Liver (tissue), 3 donors: ENCODE measurements around the gene TAGLN2.

Source experiments
- EGR1 ChIP-seq, 2 donors: IDR thresholded peaks; 2 replicates each; pipeline ENCODE4 v1.6.1; 2016 to 2018; ENCODE audit warnings: antibody characterized with exemption in 2 of 2, low read depth in 2 of 2
- GABPA ChIP-seq, 2 donors: IDR thresholded peaks in 1 of 2; conservative IDR thresholded peaks in 1 of 2; 2 replicates each; pipeline ENCODE4 v1.6.1; 2016; ENCODE audit warnings: antibody characterized with exemption in 2 of 2, mild to moderate bottlenecking in 1 of 2, moderate library complexity in 1 of 2
- HNF4G ChIP-seq: IDR thresholded peaks from 2 replicates; pipeline ENCODE4 v1.6.1; 2016; ENCODE audit warnings: antibody characterized with exemption
- JUND ChIP-seq, 2 donors: IDR thresholded peaks; 2 replicates each; pipeline ENCODE4 v1.6.1; 2016; ENCODE audit warnings: antibody characterized with exemption in 2 of 2
- RAD21 ChIP-seq, 2 donors: IDR thresholded peaks; 2 replicates each; pipeline ENCODE4 v1.6.1; 2016; ENCODE audit warnings: antibody characterized with exemption in 2 of 2, mild to moderate bottlenecking in 2 of 2
- TAF1 ChIP-seq: conservative IDR thresholded peaks from 2 replicates; pipeline ENCODE4 v1.6.1; 2016; ENCODE audit warnings: antibody characterized with exemption, mild to moderate bottlenecking
- YY1 ChIP-seq: IDR thresholded peaks from 2 replicates; pipeline ENCODE4 v1.6.1; 2016; ENCODE audit warnings: antibody characterized with exemption, mild to moderate bottlenecking
- TF ChIP-seq, protein P1 (sequence below): IDR thresholded peaks from 2 replicates; pipeline ENCODE4 v1.6.1; 2016; ENCODE audit warnings: antibody characterized with exemption, mild to moderate bottlenecking
- TF ChIP-seq, protein P2 (sequence below): fragments of 150-350 bp; IDR thresholded peaks from 2 replicates; pipeline ENCODE4 v1.5.1; 2017; ENCODE audit warnings: improper control_type of control experiment, low read depth, low read length; ENCODE audit not compliant: missing input control
- TF ChIP-seq, protein P3 (sequence below): IDR thresholded peaks from 2 replicates; pipeline ENCODE4 v1.6.1; 2016; ENCODE audit warnings: antibody characterized with exemption
- TF ChIP-seq, protein P4 (sequence below): IDR thresholded peaks from 2 replicates; pipeline ENCODE4 v1.6.1; 2016; ENCODE audit warnings: antibody characterized with exemption
- donor health status: healthy.
- donor health status: healthy.

DNA sequence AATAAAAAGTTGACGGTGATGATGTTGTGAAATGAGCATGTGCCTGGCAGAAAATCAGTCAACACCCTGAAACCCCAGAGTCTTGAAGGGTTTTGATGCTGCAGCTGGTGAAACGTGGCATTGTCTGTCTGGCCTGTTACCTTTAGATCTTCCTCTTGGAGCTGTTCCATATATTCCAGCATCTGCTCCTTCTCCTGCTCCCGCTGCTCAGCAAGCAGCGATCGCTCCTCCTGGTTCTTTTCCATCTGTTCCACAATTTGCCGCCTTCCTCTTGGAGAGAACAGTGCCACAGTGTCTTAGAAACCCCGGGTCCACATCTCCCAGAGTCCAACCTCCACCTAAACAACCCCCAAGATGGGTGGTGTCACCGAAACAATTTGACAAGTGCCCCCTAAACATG is 41.0 kb downstream of the TAGLN2 start:
- TF ChIP-seq, protein P1, sequence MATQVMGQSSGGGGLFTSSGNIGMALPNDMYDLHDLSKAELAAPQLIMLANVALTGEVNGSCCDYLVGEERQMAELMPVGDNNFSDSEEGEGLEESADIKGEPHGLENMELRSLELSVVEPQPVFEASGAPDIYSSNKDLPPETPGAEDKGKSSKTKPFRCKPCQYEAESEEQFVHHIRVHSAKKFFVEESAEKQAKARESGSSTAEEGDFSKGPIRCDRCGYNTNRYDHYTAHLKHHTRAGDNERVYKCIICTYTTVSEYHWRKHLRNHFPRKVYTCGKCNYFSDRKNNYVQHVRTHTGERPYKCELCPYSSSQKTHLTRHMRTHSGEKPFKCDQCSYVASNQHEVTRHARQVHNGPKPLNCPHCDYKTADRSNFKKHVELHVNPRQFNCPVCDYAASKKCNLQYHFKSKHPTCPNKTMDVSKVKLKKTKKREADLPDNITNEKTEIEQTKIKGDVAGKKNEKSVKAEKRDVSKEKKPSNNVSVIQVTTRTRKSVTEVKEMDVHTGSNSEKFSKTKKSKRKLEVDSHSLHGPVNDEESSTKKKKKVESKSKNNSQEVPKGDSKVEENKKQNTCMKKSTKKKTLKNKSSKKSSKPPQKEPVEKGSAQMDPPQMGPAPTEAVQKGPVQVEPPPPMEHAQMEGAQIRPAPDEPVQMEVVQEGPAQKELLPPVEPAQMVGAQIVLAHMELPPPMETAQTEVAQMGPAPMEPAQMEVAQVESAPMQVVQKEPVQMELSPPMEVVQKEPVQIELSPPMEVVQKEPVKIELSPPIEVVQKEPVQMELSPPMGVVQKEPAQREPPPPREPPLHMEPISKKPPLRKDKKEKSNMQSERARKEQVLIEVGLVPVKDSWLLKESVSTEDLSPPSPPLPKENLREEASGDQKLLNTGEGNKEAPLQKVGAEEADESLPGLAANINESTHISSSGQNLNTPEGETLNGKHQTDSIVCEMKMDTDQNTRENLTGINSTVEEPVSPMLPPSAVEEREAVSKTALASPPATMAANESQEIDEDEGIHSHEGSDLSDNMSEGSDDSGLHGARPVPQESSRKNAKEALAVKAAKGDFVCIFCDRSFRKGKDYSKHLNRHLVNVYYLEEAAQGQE = no peak
- TF ChIP-seq RAD21 (IDR thresholded peaks at IDR 0.05) (no peak), EGR1 (IDR thresholded peaks at IDR 0.05; ENCODE audit: low read depth in 2 of 2) (no peak), YY1 (no peak), JUND (IDR thresholded peaks at IDR 0.05) (no peak), HNF4G (no peak), GABPA (IDR thresholded peaks at IDR 0.05 in 1 of 2, conservative IDR thresholded peaks at IDR 0.05 in 1 of 2) (no peak), TAF1 (no peak)
- TF ChIP-seq, protein P2, sequence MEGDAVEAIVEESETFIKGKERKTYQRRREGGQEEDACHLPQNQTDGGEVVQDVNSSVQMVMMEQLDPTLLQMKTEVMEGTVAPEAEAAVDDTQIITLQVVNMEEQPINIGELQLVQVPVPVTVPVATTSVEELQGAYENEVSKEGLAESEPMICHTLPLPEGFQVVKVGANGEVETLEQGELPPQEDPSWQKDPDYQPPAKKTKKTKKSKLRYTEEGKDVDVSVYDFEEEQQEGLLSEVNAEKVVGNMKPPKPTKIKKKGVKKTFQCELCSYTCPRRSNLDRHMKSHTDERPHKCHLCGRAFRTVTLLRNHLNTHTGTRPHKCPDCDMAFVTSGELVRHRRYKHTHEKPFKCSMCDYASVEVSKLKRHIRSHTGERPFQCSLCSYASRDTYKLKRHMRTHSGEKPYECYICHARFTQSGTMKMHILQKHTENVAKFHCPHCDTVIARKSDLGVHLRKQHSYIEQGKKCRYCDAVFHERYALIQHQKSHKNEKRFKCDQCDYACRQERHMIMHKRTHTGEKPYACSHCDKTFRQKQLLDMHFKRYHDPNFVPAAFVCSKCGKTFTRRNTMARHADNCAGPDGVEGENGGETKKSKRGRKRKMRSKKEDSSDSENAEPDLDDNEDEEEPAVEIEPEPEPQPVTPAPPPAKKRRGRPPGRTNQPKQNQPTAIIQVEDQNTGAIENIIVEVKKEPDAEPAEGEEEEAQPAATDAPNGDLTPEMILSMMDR = no peak
- TF ChIP-seq, protein P3, sequence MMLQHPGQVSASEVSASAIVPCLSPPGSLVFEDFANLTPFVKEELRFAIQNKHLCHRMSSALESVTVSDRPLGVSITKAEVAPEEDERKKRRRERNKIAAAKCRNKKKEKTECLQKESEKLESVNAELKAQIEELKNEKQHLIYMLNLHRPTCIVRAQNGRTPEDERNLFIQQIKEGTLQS = no peak
- TF ChIP-seq, protein P4, sequence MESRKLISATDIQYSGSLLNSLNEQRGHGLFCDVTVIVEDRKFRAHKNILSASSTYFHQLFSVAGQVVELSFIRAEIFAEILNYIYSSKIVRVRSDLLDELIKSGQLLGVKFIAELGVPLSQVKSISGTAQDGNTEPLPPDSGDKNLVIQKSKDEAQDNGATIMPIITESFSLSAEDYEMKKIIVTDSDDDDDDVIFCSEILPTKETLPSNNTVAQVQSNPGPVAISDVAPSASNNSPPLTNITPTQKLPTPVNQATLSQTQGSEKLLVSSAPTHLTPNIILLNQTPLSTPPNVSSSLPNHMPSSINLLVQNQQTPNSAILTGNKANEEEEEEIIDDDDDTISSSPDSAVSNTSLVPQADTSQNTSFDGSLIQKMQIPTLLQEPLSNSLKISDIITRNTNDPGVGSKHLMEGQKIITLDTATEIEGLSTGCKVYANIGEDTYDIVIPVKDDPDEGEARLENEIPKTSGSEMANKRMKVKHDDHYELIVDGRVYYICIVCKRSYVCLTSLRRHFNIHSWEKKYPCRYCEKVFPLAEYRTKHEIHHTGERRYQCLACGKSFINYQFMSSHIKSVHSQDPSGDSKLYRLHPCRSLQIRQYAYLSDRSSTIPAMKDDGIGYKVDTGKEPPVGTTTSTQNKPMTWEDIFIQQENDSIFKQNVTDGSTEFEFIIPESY = no peak
